OCI-LY1 (cell line): ENCODE results near the gene AUP1.

Experiments
- H2AFZ ChIP-seq: fragments of 200-600 bp; sonication (generic), shearing (Covaris generic); 2 replicates; pipeline ENCODE4 v1.6.0; 2014; ENCODE audit warnings: antibody characterized with exemption, mild to moderate bottlenecking, low read length
- H3F3A ChIP-seq: fragments of 200-600 bp; sonication (generic), shearing (Covaris generic); 2 replicates; pipeline ENCODE4 v1.6.0; 2014; ENCODE audit warnings: mild to moderate bottlenecking, antibody characterized with exemption, low read length, moderate library complexity; ENCODE audit not compliant: insufficient read depth
- H3K27ac ChIP-seq: fragments of 200-600 bp; sonication (generic); 2 replicates; pipeline ENCODE4 v1.5.1; 2014; ENCODE audit warnings: low read length, mixed run types, mild to moderate bottlenecking, low read depth; ENCODE audit not compliant: poor library complexity, severe bottlenecking
- H3K27me3 ChIP-seq: fragments of 200-600 bp; sonication (generic); 2 replicates; pipeline ENCODE4 v1.6.0; 2014; ENCODE audit warnings: antibody characterized with exemption, mild to moderate bottlenecking, low read length, moderate library complexity; ENCODE audit not compliant: insufficient read depth
- H3K36me3 ChIP-seq: fragments of 200-600 bp; sonication (generic); 2 replicates; pipeline ENCODE4 v1.6.1; 2014; ENCODE audit warnings: mild to moderate bottlenecking, antibody characterized with exemption, low read length, moderate library complexity, mixed read lengths; ENCODE audit not compliant: insufficient read depth
- H3K4me1 ChIP-seq: fragments of 200-600 bp; sonication (generic); 2 replicates; pipeline ENCODE4 v1.5.1; 2014; ENCODE audit warnings: mild to moderate bottlenecking, low read length, moderate library complexity; ENCODE audit not compliant: insufficient read depth, severe bottlenecking
- H3K4me2 ChIP-seq: fragments of 200-600 bp; sonication (generic), shearing (Covaris generic); 2 replicates; pipeline ENCODE4 v1.6.1; 2014; ENCODE audit warnings: low read length
- H3K4me3 ChIP-seq: fragments of 200-600 bp; sonication (generic); 2 replicates; pipeline ENCODE4 v1.5.1; 2014; ENCODE audit warnings: low read length, low read depth, mild to moderate bottlenecking, mixed read lengths; ENCODE audit not compliant: poor library complexity, severe bottlenecking
- H3K79me2 ChIP-seq: fragments of 200-600 bp; shearing (Covaris generic); 2 replicates; pipeline ENCODE4 v1.6.1; 2016; ENCODE audit warnings: mixed run types, low read length, mixed read lengths; ENCODE audit not compliant: insufficient read depth
- H3K9ac ChIP-seq: fragments of 200-600 bp; sonication (generic), shearing (Covaris generic); 2 replicates; pipeline ENCODE4 v1.6.1; 2014; ENCODE audit warnings: mild to moderate bottlenecking, low read length, mixed read lengths
- H3K9me2 ChIP-seq: fragments of 200-600 bp; sonication (generic), shearing (Covaris generic); 2 replicates; pipeline ENCODE4 v1.6.1; 2014; ENCODE audit warnings: low read depth, mild to moderate bottlenecking, low read length, mixed read lengths
- H3K9me3 ChIP-seq: fragments of 200-600 bp; shearing (Covaris generic); 2 replicates; pipeline ENCODE4 v1.6.1; 2014; ENCODE audit warnings: low read length, mixed read lengths
- H4K20me1 ChIP-seq: fragments of 200-600 bp; sonication (generic), shearing (Covaris generic); 2 replicates; pipeline ENCODE4 v1.6.0; 2016; ENCODE audit warnings: mild to moderate bottlenecking, low read length; ENCODE audit not compliant: insufficient read depth
- CTCF ChIP-seq: fragments of 200-600 bp; sonication (generic), shearing (Covaris generic); IDR thresholded peaks from 2 replicates; pipeline ENCODE4 v1.5.1; 2017; ENCODE audit warnings: mild to moderate bottlenecking, antibody characterized with exemption, low read length, moderate library complexity, mixed read lengths
- EZH2 ChIP-seq: fragments of 200-600 bp; sonication (generic), shearing (Covaris generic); IDR thresholded peaks from 2 replicates; pipeline ENCODE4 v1.8.0; 2017; ENCODE audit warnings: borderline replicate concordance, mixed run types, mild to moderate bottlenecking, antibody characterized with exemption, low read length, moderate library complexity, mixed read lengths

Gene AUP1

GRCh38 chr2:74524005-74524404 lies 5.5 kb downstream of the AUP1 start:
- Histone ChIP-seq H4K20me1 (no peaks in the 10 kb centered on the region), H3K27ac (no peak overlapping the region), H3K36me3 (peaks cover 34% of the 10 kb centered on the region), H3K9me2 (no peaks in the 10 kb centered on the region), H3K4me3 (no peak overlapping the region), H3K4me1 (peaks cover 14% of the 10 kb centered on the region), H3K4me2 (no peak overlapping the region), H3F3A (no peaks in the 10 kb centered on the region), H3K27me3 (no peaks in the 10 kb centered on the region; the same call in 1 of the 2 replicates), H2AFZ (no peak overlapping the region), H3K79me2 (peaks cover 7% of the 10 kb centered on the region), H3K9ac (no peak overlapping the region), H3K9me3 (no peaks in the 10 kb centered on the region)
- TF ChIP-seq CTCF (no peak), EZH2 (no peak)

GRCh38 chr2:74522516-74522915 lies 7.0 kb downstream of the AUP1 start:
- Histone ChIP-seq H3K4me3 (no peak overlapping the region), H2AFZ (no peak overlapping the region), H3K9ac (no peak overlapping the region), H3K27ac (no peak overlapping the region), H3K9me3 (no peaks in the 10 kb centered on the region), H3K36me3 (peaks cover 22% of the 10 kb centered on the region), H3K9me2 (no peaks in the 10 kb centered on the region), H3K4me2 (no peak overlapping the region), H3K4me1 (no peaks in the 10 kb centered on the region), H3K27me3 (peaks cover 3% of the 10 kb centered on the region; the same call in 1 of the 2 replicates), H4K20me1 (no peaks in the 10 kb centered on the region), H3F3A (no peaks in the 10 kb centered on the region), H3K79me2 (no peaks in the 10 kb centered on the region)
- TF ChIP-seq EZH2: no peak
- TF ChIP-seq CTCF: no peak

GRCh38 chr2:74516650-74517049 lies 12.9 kb downstream of the AUP1 start:
- Histone ChIP-seq H3K9me3 (no peaks in the 10 kb centered on the region), H3K4me1 (peaks cover 10% of the 10 kb centered on the region), H3K4me2 (peak overlapping the region; percentile 54; the same call in 1 of the 2 replicates), H3K4me3 (peak overlapping the region; percentile 43), H3K9me2 (no peaks in the 10 kb centered on the region), H3K27ac (no peak overlapping the region), H2AFZ (no peak overlapping the region), H4K20me1 (no peaks in the 10 kb centered on the region), H3K79me2 (no peaks in the 10 kb centered on the region), H3K27me3 (peaks cover 7% of the 10 kb centered on the region; the same call in 1 of the 2 replicates), H3K9ac (no peak overlapping the region), H3K36me3 (no peaks in the 10 kb centered on the region), H3F3A (no peaks in the 10 kb centered on the region)
- TF ChIP-seq CTCF (no peak), EZH2 (no peak)
